Lung (tissue), 12 donors: ENCODE data around the gene LPGAT1. TPM values are rescaled to one million over a fixed set of nuclear protein-coding genes. Genes with fewer than 3 reads are reported as not detected.

ENCODE experiments used
- ATAC-seq: fragments of 200-7000 bp; cut with Tn5 transposase; one replicate; pipeline ENCODE4 v1.9.1; 2020; ENCODE audit warnings: moderate number of reproducible peaks; ENCODE audit not compliant: insufficient read depth, low FRiP score
- DNase-seq, 3 donors: peaks; one replicate each; pipeline ENCODE4 v3.0.0-alpha.2; 2013 to 2017
- H3K27ac ChIP-seq, 2 donors: one replicate each; pipeline ENCODE4 v1.5.1; 2013; ENCODE audit warnings: mild to moderate bottlenecking in 2 of 2, moderate library complexity in 2 of 2, control low read depth in 1 of 2, inconsistent platforms in 1 of 2, low read depth in 1 of 2, low read length in 1 of 2
- H3K27me3 ChIP-seq, 3 donors: one replicate each; pipeline ENCODE4 v1.5.1; 2013; ENCODE audit warnings: low read length in 2 of 3; ENCODE audit not compliant: control insufficient read depth in 3 of 3, insufficient read depth in 3 of 3
- H3K36me3 ChIP-seq, 4 donors: one replicate each; pipeline ENCODE4 v1.5.1; 2013; ENCODE audit warnings: low read length in 4 of 4, mild to moderate bottlenecking in 1 of 4, moderate library complexity in 1 of 4; ENCODE audit not compliant: control insufficient read depth in 4 of 4, insufficient read depth in 4 of 4
- H3K4me1 ChIP-seq, 5 donors: one replicate each; pipeline ENCODE4 v1.5.1; 2013; ENCODE audit warnings: low read length in 5 of 5, mild to moderate bottlenecking in 2 of 5, moderate library complexity in 1 of 5; ENCODE audit not compliant: control insufficient read depth in 5 of 5, insufficient read depth in 5 of 5
- H3K4me3 ChIP-seq: one replicate; pipeline ENCODE4 v1.5.1; 2013; ENCODE audit warnings: mild to moderate bottlenecking, control low read depth, moderate library complexity
- H3K9ac ChIP-seq, 2 donors: one replicate each; pipeline ENCODE4 v1.5.1; 2013; ENCODE audit warnings: low read length in 2 of 2, control low read depth in 1 of 2; ENCODE audit not compliant: insufficient read depth in 1 of 2
- H3K9me3 ChIP-seq, 4 donors: one replicate each; pipeline ENCODE4 v1.5.1; 2013; ENCODE audit warnings: low read length in 3 of 4, mild to moderate bottlenecking in 1 of 4, moderate library complexity in 1 of 4; ENCODE audit not compliant: control insufficient read depth in 4 of 4, insufficient read depth in 3 of 4
- CTCF ChIP-seq: IDR thresholded peaks from 2 replicates; pipeline ENCODE4 v1.5.1; 2012; ENCODE audit warnings: mild to moderate bottlenecking; ENCODE audit errors: control extremely low read depth, extremely low read depth
- WGBS, 2 donors: extraction: QIAGEN DNeasy Blood & Tissue Kit; methylation state at CpG; one replicate each; pipeline ENCODE4 v1.1.7; 2013; 5-methylcytosine and 5-hydroxymethylcytosine counted together
- polyA plus RNA-seq, 2 donors: library from polyadenylated mRNA; stranded (reverse); fragments of 200-250 nt; gene quantifications; one replicate each; pipeline ENCODE4 v1.2.1, GENCODE V29; 2013
- total RNA-seq, 2 donors: library from RNA; depleted of rRNA in 1 of 2; stranded (reverse); fragments of >200 nt in 1 of 2; gene quantifications; one replicate each; pipeline ENCODE4 v1.2.1, GENCODE V29; 2014 to 2021
- donor health status: control.
- donor health status: control.
- donor health status: Bipolar disorder and iron deficiency.
- donor health status: healthy.
- donor health status: DM: yes; HTN: yes; CAD: no.

The LPGAT1 gene
- total and polyA plus RNA-seq, 4 donors = 4.9 to 41.9 (median 25.5) TPM

DNA sequence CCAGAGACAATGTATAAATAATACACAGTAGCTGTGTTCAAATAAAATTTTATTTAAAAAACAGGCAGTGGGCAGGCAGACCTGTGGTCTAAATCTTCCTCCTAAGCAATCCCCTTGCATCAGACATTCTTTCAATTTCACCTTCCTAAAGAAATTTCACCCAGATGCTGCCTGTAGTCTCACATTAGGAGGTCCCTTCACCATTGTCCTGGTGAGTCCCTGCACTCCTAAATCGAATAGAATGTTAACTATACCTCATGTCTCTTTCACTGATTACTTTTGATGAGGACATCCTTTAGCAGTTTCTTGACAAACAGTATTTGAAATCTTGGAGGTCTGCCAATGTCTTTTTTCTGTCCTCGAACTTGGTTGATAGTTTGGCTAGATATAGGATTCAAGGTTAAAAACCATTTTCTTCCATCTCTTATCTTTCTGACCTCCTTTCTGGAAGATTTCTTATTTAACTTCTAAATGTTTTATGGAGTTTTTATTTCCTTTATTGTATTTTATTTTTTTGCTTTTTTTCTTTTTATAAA, 77.5 kb downstream of the LPGAT1 start:
- Histone ChIP-seq H3K27ac (no peak overlapping the region), H3K9me3 (no peaks in the 10 kb centered on the region), H3K4me3 (no peak overlapping the region), H3K27me3 (no peaks in the 10 kb centered on the region), H3K36me3 (peaks cover 3 to 14% (median 8%) of the 10 kb centered on the region in 4 donors), H3K9ac (no peak overlapping the region), H3K4me1 (no peaks in the 10 kb centered on the region)
- DNase-seq = no peak
- 37 to 44% methylated on average over 2 of the region's 2 CpGs for WGBS, 2 donors
- ATAC-seq = no peak
- TF ChIP-seq CTCF = no peak

GRCh38 chr1:211752317-211752716, 78.2 kb downstream of the LPGAT1 start:
- H3K27ac ChIP-seq = no peak overlapping the region
- H3K9ac ChIP-seq = no peak overlapping the region
- H3K36me3 ChIP-seq = peaks cover 3 to 18% (median 9%) of the 10 kb centered on the region in 4 donors
- ATAC-seq (no peak), DNase-seq (no peak)
- no peak for TF ChIP-seq CTCF
- H3K9me3 ChIP-seq = no peaks in the 10 kb centered on the region
- H3K4me1 ChIP-seq = no peaks in the 10 kb centered on the region
- no peak overlapping the region for H3K4me3 ChIP-seq
- no peaks in the 10 kb centered on the region for H3K27me3 ChIP-seq
- WGBS, 2 donors = 78 to 82% methylated on average over 4 of the region's 4 CpGs

DNA sequence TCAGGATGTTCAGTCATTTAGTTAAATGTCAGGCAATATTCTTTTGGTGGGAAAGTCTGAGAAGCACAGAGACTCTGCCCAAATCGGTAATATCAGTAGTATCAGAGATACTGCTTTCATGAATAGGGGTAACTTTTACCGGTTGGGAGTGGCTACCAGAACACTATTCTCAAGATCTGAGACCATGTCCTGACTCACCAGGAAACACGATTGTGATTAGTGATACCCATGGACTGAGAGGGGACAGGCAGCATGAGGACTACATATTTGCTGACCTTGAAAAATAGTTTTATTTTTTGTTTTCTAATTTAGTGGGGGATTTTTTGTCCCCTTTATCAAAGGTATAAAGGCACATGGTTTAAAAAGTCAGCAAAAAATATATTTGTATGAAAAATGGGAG, 79.1 kb downstream of the LPGAT1 start:
- DNase-seq (no peak), ATAC-seq (no peak)
- H3K27me3 ChIP-seq = no peaks in the 10 kb centered on the region

More for the DNA sequence above, 79.1 kb downstream of the LPGAT1 start:
- H3K4me1 ChIP-seq = no peaks in the 10 kb centered on the region
- no peak for TF ChIP-seq CTCF
- peaks cover 3 to 21% (median 9%) of the 10 kb centered on the region in 4 donors for H3K36me3 ChIP-seq
- no peak overlapping the region for H3K27ac ChIP-seq
- no peaks in the 10 kb centered on the region for H3K9me3 ChIP-seq
- no peak overlapping the region for H3K4me3 ChIP-seq
- 83 to 90% methylated on average over 3 of the region's 3 CpGs for WGBS, 2 donors
- no peak overlapping the region for H3K9ac ChIP-seq
